K562 (cell line): ENCODE data around the gene CNTRL. TPM values are rescaled to one million over a fixed set of nuclear protein-coding genes. Genes with fewer than 3 reads are reported as not detected.

Experiments
- ARHGAP35 ChIP-seq: fragments of 450-650 bp; IDR thresholded peaks from 2 replicates; pipeline ENCODE4 v1.6.1; 2018; ENCODE audit not compliant: partially characterized antibody
- CBFB ChIP-seq: sonication (generic); formaldehyde crosslinking; IDR thresholded peaks from 2 replicates; pipeline ENCODE4 v1.4.0; 2020; ENCODE audit warnings: mild to moderate bottlenecking, missing genetic modification reagents
- DMBX1 ChIP-seq: fragments of 250-450 bp; sonication (Bioruptor Pico); IDR thresholded peaks from 2 replicates; pipeline ENCODE4 v1.8.0; 2022; ENCODE audit warnings: inconsistent platforms, mild to moderate bottlenecking, moderate library complexity, borderline replicate concordance
- FOS ChIP-seq: IDR thresholded peaks from 3 replicates; pipeline ENCODE4 v1.6.1; 2011; ENCODE audit not compliant: insufficient read length; ENCODE audit errors: extremely low read depth
- GTF2E2 ChIP-seq: fragments of 200-800 bp; sonication (Bioruptor generic); IDR thresholded peaks from 2 replicates; pipeline ENCODE4 v1.6.1; 2016; ENCODE audit warnings: missing genetic modification characterization, missing compliant biosample characterization
- GTF2F1 ChIP-seq: IDR thresholded peaks from 2 replicates; pipeline ENCODE4 v1.6.1; 2011; ENCODE audit warnings: low read depth, low read length, improper control_type of control experiment
- HNRNPUL1 ChIP-seq: fragments of 200-400 bp; formaldehyde crosslinking; IDR thresholded peaks from 2 replicates; pipeline ENCODE4 v1.6.1; 2017; ENCODE audit warnings: low read length
- HOXB6 ChIP-seq: fragments of 250-450 bp; sonication (Bioruptor Pico); IDR thresholded peaks from 2 replicates; pipeline ENCODE4 v1.5.1; 2022; ENCODE audit warnings: mild to moderate bottlenecking, borderline replicate concordance
- MYNN ChIP-seq, 2 experiments: sonication (generic); formaldehyde crosslinking in 1 of 2; IDR thresholded peaks; 2 replicates each; pipeline versions ENCODE4 v1.5.0 to v1.6.1; 2016 to 2020; ENCODE audit warnings: antibody characterized with exemption in 1 of 2, missing genetic modification reagents in 1 of 2
- POLR2G ChIP-seq: fragments of 200-400 bp; formaldehyde crosslinking; IDR thresholded peaks from 2 replicates; pipeline ENCODE4 v1.6.1; 2017; ENCODE audit warnings: low read depth, mild to moderate bottlenecking, antibody characterized with exemption, low read length, moderate library complexity
- PRPF4 ChIP-seq: fragments of 200-400 bp; formaldehyde crosslinking; IDR thresholded peaks from one replicate; pipeline ENCODE4 v1.6.1; 2017; ENCODE audit warnings: low read length, low read depth, mild to moderate bottlenecking; ENCODE audit not compliant: insufficient read depth, poor library complexity, severe bottlenecking
- RBM34 ChIP-seq: fragments of 200-400 bp; formaldehyde crosslinking; IDR thresholded peaks from 2 replicates; pipeline ENCODE4 v1.6.1; 2018; ENCODE audit warnings: low read length, borderline replicate concordance; ENCODE audit not compliant: insufficient read depth
- SETDB1 ChIP-seq: IDR thresholded peaks from one replicate; pipeline ENCODE4 v1.6.1; 2012; ENCODE audit warnings: low read length, control low read depth, inconsistent platforms
- SMARCE1 ChIP-seq: fragments of 450-650 bp; IDR thresholded peaks from 2 replicates; pipeline ENCODE4 v1.7.1; 2016; ENCODE audit warnings: mild to moderate bottlenecking
- TAF1 ChIP-seq: IDR thresholded peaks from 2 replicates; pipeline ENCODE4 v1.6.1; 2011; ENCODE audit warnings: mild to moderate bottlenecking, low read length, moderate library complexity; ENCODE audit not compliant: insufficient read depth, control insufficient read depth, severe bottlenecking; ENCODE audit errors: extremely low read depth
- TAF7 ChIP-seq: fragments of 450-650 bp; IDR thresholded peaks from 2 replicates; pipeline ENCODE4 v1.6.1; 2016; ENCODE audit warnings: missing genetic modification characterization, missing compliant biosample characterization
- TFAM ChIP-seq: fragments of 250-450 bp; sonication (Bioruptor Pico); conservative IDR thresholded peaks from 2 replicates; pipeline ENCODE4 v1.5.0; 2021; ENCODE audit warnings: mild to moderate bottlenecking, moderate library complexity
- TGIF2 ChIP-seq: sonication (generic); formaldehyde crosslinking; IDR thresholded peaks from 2 replicates; pipeline ENCODE4 v1.8.1; 2022; ENCODE audit warnings: mild to moderate bottlenecking, missing genetic modification reagents, moderate library complexity
- THAP12 ChIP-seq: fragments of 250-450 bp; sonication (Bioruptor Pico); IDR thresholded peaks from 2 replicates; pipeline ENCODE4 v1.9.0; 2021; ENCODE audit warnings: mild to moderate bottlenecking, inconsistent platforms
- TRIM28 ChIP-seq: fragments of 450-650 bp; IDR thresholded peaks from 2 replicates; pipeline ENCODE4 v1.6.1; 2017
- XRCC3 ChIP-seq: fragments of 450-650 bp; IDR thresholded peaks from 2 replicates; pipeline ENCODE4 v1.6.1; 2017; ENCODE audit warnings: mild to moderate bottlenecking, moderate library complexity
- XRCC4 ChIP-seq: IDR thresholded peaks from one replicate; pipeline ENCODE4 v1.6.1; 2011; ENCODE audit not compliant: insufficient read depth, insufficient read length; ENCODE audit errors: extremely low read depth
- XRCC5 ChIP-seq: fragments of 200-400 bp; formaldehyde crosslinking; IDR thresholded peaks from 2 replicates; pipeline ENCODE4 v1.6.1; 2017; ENCODE audit warnings: low read depth, mild to moderate bottlenecking, low read length
- YBX1 ChIP-seq: fragments of 450-650 bp; IDR thresholded peaks from 2 replicates; pipeline ENCODE4 v1.7.1; 2016; ENCODE audit warnings: mild to moderate bottlenecking
- ZFPM2 ChIP-seq: fragments of 250-450 bp; sonication (Bioruptor Pico); IDR thresholded peaks from 2 replicates; pipeline ENCODE4 v1.5.1; 2022; ENCODE audit warnings: mild to moderate bottlenecking
- ZNF174 ChIP-seq: fragments of 250-450 bp; sonication (Bioruptor Pico); IDR thresholded peaks from 2 replicates; pipeline ENCODE4 v1.4.0; 2020; ENCODE audit warnings: mild to moderate bottlenecking
- ZNF830 ChIP-seq: fragments of 250-450 bp; sonication (Bioruptor Pico); IDR thresholded peaks from 2 replicates; pipeline ENCODE4 v1.5.0; 2021; ENCODE audit warnings: mild to moderate bottlenecking
- polyA plus RNA-seq, 8 experiments: library from polyadenylated mRNA; depleted of rRNA in 4 of 8; stranded (reverse) in 5 of 8; unstranded in 3 of 8; fragments of >200 nt; fragmentation: Nextera tagmentation in 2 of 8; fragmentation: Illumina TruSeq in 1 of 8; extraction: Ambion mirVana in 2 of 8; extraction: Trizol in 1 of 8; gene quantifications; 2 replicates each; pipeline versions ENCODE4 v1.2.1 to v1.2.3, GENCODE V29; 2011 to 2014; ENCODE audit warnings: inconsistent platforms in 1 of 8, missing spikeins in 1 of 8
- total RNA-seq, 7 experiments: library from RNA; depleted of rRNA in 6 of 7; stranded (reverse); fragments of >200 nt in 6 of 7; fragmentation: Illumina TruSeq in 2 of 7; extraction: Trizol in 2 of 7; gene quantifications; 2 replicates each; pipeline versions ENCODE4 v1.2.1 to v1.2.3, GENCODE V29; 2011 to 2021; ENCODE audit warnings: low replicate concordance in 1 of 7
- TF ChIP-seq, protein P1 (sequence below): fragments of 250-450 bp; sonication (Bioruptor Pico); IDR thresholded peaks from 2 replicates; pipeline ENCODE4 v1.5.0; 2022; ENCODE audit warnings: mild to moderate bottlenecking

Gene CNTRL
- total and polyA plus RNA-seq, 9 of the 15 experiments (the other 6 are each of a cell fraction or from before 2014, with no cell fraction given), result 9.2 to 28.9 (median 20.5) TPM

DNA sequence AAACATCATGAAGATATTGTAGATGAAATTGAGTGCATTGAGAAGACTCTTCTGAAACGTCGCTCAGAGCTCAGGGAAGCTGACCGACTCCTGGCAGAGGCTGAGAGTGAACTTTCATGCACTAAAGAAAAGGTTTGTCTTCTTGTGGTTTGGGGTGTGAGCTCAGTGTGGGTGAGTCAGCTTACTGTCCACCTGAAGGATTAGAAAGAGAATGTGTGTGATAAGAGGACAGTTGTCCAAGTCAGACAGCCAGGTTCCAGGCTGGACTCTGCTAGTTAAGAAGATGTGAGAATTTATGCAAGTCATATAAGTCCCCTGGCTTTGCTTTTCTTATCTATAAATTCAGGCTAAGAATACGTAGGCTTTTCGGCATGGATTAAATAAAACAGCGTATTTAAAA, 80.0 kb downstream of the CNTRL start (continued):
- no peak for TF ChIP-seq TAF1
- TF ChIP-seq SMARCE1, result peak; percentile 97
- no peak for TF ChIP-seq ZFPM2
- TF ChIP-seq GTF2E2 (tag), result no peak
- 0 out of 2 replicates have a peak, but pooled peaks have one; percentile 15 for TF ChIP-seq MYNN (IDR thresholded peaks at IDR 0.05)
- TF ChIP-seq MYNN (CRISPR knock-in tag; IDR thresholded peaks at IDR 0.05), result no peak
- no peak for TF ChIP-seq DMBX1
- no peak for TF ChIP-seq GTF2F1
- no peak for TF ChIP-seq TAF7 (tag)
- TF ChIP-seq RBM34, result no peak
- TF ChIP-seq ZNF830 (CRISPR knock-in tag), result no peak
- no peak for TF ChIP-seq YBX1
- TF ChIP-seq, protein P1, sequence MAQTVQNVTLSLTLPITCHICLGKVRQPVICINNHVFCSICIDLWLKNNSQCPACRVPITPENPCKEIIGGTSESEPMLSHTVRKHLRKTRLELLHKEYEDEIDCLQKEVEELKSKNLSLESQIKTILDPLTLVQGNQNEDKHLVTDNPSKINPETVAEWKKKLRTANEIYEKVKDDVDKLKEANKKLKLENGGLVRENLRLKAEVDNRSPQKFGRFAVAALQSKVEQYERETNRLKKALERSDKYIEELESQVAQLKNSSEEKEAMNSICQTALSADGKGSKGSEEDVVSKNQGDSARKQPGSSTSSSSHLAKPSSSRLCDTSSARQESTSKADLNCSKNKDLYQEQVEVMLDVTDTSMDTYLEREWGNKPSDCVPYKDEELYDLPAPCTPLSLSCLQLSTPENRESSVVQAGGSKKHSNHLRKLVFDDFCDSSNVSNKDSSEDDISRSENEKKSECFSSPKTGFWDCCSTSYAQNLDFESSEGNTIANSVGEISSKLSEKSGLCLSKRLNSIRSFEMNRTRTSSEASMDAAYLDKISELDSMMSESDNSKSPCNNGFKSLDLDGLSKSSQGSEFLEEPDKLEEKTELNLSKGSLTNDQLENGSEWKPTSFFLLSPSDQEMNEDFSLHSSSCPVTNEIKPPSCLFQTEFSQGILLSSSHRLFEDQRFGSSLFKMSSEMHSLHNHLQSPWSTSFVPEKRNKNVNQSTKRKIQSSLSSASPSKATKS (CRISPR knock-in tag), result no peak
- TF ChIP-seq TRIM28, result no peak
- TF ChIP-seq HOXB6 (CRISPR knock-in tag), result no peak
- TF ChIP-seq TFAM, result no peak
- no peak for TF ChIP-seq ZNF174 (CRISPR knock-in tag)
- no peak for TF ChIP-seq SETDB1
- no peak for TF ChIP-seq TGIF2 (CRISPR knock-in tag)
- no peak for TF ChIP-seq XRCC3
- TF ChIP-seq FOS, result peak; percentile 30
- no peak for TF ChIP-seq THAP12 (CRISPR knock-in tag)
- TF ChIP-seq XRCC5, result no peak
- TF ChIP-seq XRCC4, result no peak
- TF ChIP-seq CBFB (CRISPR knock-in tag), result no peak
- TF ChIP-seq HNRNPUL1, result no peak
- TF ChIP-seq POLR2G, result no peak
- TF ChIP-seq ARHGAP35, result no peak
- no peak for TF ChIP-seq PRPF4
